H1 (cell line): ENCODE data around the gene SPTB. TPM values are rescaled to one million over a fixed set of nuclear protein-coding genes. Genes with fewer than 3 reads are reported as not detected.

Experiments used
- CTCF ChIA-PET: fragments of 300-600 bp; sonication (Branson Sonifier 250); formaldehyde crosslinking; loops from one replicate; lab custom pipeline; 2021; ENCODE audit not compliant: partially characterized antibody; lab: Charles Lee
- POLR2A ChIA-PET: fragments of 300-600 bp; sonication (Branson Sonifier 250); formaldehyde crosslinking; loops from one replicate; lab custom pipeline; 2021; ENCODE audit warnings: inconsistent platforms; ENCODE audit not compliant: partially characterized antibody; lab: Charles Lee
- DNase-seq, 2 experiments: peaks; one replicate each; pipeline versions ENCODE4 v3.0.0 to v3.0.0-alpha.2; 2010 to 2022; ENCODE audit warnings: low spot score in 2 of 2, low read depth in 1 of 2, mixed read lengths in 1 of 2
- FAIRE-seq: peaks from 2 replicates; lab custom pipeline; 2011; peaks lifted over from hg19 to GRCh38; lab: Jason Lieb, UNC
- H2AFZ ChIP-seq: 2 replicates; pipeline ENCODE4 v1.8.1; 2012; ENCODE audit warnings: low read length, inconsistent platforms
- H2AK5ac ChIP-seq: 2 replicates; pipeline ENCODE4 v1.6.1; 2013; ENCODE audit warnings: low read depth, low read length
- H2BK120ac ChIP-seq: replicated peaks from 2 replicates; pipeline ENCODE3; 2013; ENCODE audit warnings: low read depth, low read length, inconsistent platforms
- H2BK12ac ChIP-seq: 2 replicates; pipeline ENCODE4 v1.6.1; 2013; ENCODE audit warnings: low read depth, low read length
- H2BK15ac ChIP-seq: 2 replicates; pipeline ENCODE4 v1.6.1; 2013; ENCODE audit warnings: low read length
- H2BK20ac ChIP-seq: 2 replicates; pipeline ENCODE4 v1.6.1; 2013; ENCODE audit warnings: low read length
- H2BK5ac ChIP-seq: 2 replicates; pipeline ENCODE4 v1.6.1; 2013; ENCODE audit warnings: low read depth, low read length
- H3K14ac ChIP-seq: 2 replicates; pipeline ENCODE4 v1.6.1; 2013; ENCODE audit warnings: inconsistent platforms; ENCODE audit not compliant: insufficient read length
- H3K18ac ChIP-seq: 2 replicates; pipeline ENCODE4 v1.6.1; 2013; ENCODE audit warnings: low read length; ENCODE audit errors: extremely low read depth
- H3K23ac ChIP-seq: 2 replicates; pipeline ENCODE4 v1.6.1; 2013; ENCODE audit warnings: inconsistent platforms; ENCODE audit not compliant: insufficient read length
- H3K23me2 ChIP-seq: 2 replicates; pipeline ENCODE4 v1.6.1; 2013; ENCODE audit warnings: low read depth, low read length
- H3K27ac ChIP-seq: 2 replicates; pipeline ENCODE4 v1.6.1; 2011; ENCODE audit warnings: low read depth, low read length, inconsistent platforms
- H3K27me3 ChIP-seq, 4 experiments: replicated peaks in 1 of 4; 1 replicate in 1 of 4; 2 replicates in 3 of 4; pipeline versions ENCODE4 v1.6.1 to v1.8.1; 2011 to 2013; ENCODE audit warnings: low read length in 3 of 4, mild to moderate bottlenecking in 3 of 4, inconsistent platforms in 2 of 4, mixed read lengths in 2 of 4, moderate library complexity in 1 of 4; ENCODE audit not compliant: control insufficient read depth in 3 of 4, insufficient read depth in 3 of 4; ENCODE audit errors: extremely low read depth in 1 of 4
- H3K36me3 ChIP-seq, 4 experiments: 2 replicates each; pipeline versions ENCODE4 v1.6.1 to v1.8.1; 2011 to 2013; ENCODE audit warnings: mild to moderate bottlenecking in 4 of 4, low read length in 3 of 4, moderate library complexity in 2 of 4, control low read depth in 1 of 4, inconsistent platforms in 1 of 4; ENCODE audit not compliant: insufficient read depth in 4 of 4, control insufficient read depth in 2 of 4
- H3K4ac ChIP-seq: replicated peaks from 2 replicates; pipeline ENCODE3; 2013; ENCODE audit warnings: low read length, low read depth, mixed read lengths, inconsistent platforms; ENCODE audit not compliant: insufficient read length
- H3K4me1 ChIP-seq, 4 experiments: replicated peaks in 1 of 4; 1 replicate in 1 of 4; 2 replicates in 3 of 4; pipeline versions ENCODE4 v1.6.1 to v1.8.1; 2011 to 2013; ENCODE audit warnings: low read length in 3 of 4, inconsistent platforms in 2 of 4, mixed read lengths in 1 of 4; ENCODE audit not compliant: insufficient read depth in 4 of 4, control insufficient read depth in 3 of 4
- H3K4me2 ChIP-seq, 2 experiments: 2 replicates each; pipeline versions ENCODE4 v1.6.1 to v1.8.1; 2011 to 2013; ENCODE audit warnings: low read depth in 2 of 2, low read length in 2 of 2, control low read depth in 1 of 2, inconsistent platforms in 1 of 2, mild to moderate bottlenecking in 1 of 2; ENCODE audit not compliant: insufficient read depth in 1 of 2
- H3K4me3 ChIP-seq, 4 experiments: fragments of 200-600, 300-600 bp in 1 of 4; sonication (generic), shearing (Covaris generic), sonication (Bioruptor Twin) in 1 of 4; 2 replicates each; pipeline versions ENCODE4 v1.5.1 to v1.8.1; 2011 to 2016; ENCODE audit warnings: low read length in 4 of 4, low read depth in 3 of 4, control low read depth in 2 of 4, inconsistent platforms in 2 of 4, mild to moderate bottlenecking in 2 of 4, mixed read lengths in 1 of 4, moderate library complexity in 1 of 4; ENCODE audit not compliant: insufficient read depth in 2 of 4; ENCODE audit errors: extremely low read depth in 1 of 4
- H3K56ac ChIP-seq: replicated peaks from 2 replicates; pipeline ENCODE3; 2013; ENCODE audit warnings: low read depth, mild to moderate bottlenecking, mixed read lengths, low read length, inconsistent platforms; ENCODE audit not compliant: insufficient read length
- H3K79me1 ChIP-seq: 2 replicates; pipeline ENCODE4 v1.6.1; 2013; ENCODE audit warnings: low read depth, low read length, control low read depth
- H3K79me2 ChIP-seq, 2 experiments: 2 replicates each; pipeline versions ENCODE4 v1.6.1 to v1.8.1; 2012 to 2013; ENCODE audit warnings: low read length in 2 of 2, mild to moderate bottlenecking in 2 of 2, inconsistent platforms in 1 of 2; ENCODE audit not compliant: insufficient read depth in 2 of 2, control insufficient read depth in 1 of 2
- H3K9ac ChIP-seq, 4 experiments: replicated peaks in 1 of 4; 1 replicate in 1 of 4; 2 replicates in 3 of 4; pipeline versions ENCODE4 v1.6.1 to v1.8.1; 2011 to 2013; ENCODE audit warnings: low read depth in 3 of 4, low read length in 3 of 4, control low read depth in 2 of 4, mild to moderate bottlenecking in 2 of 4, moderate library complexity in 2 of 4, inconsistent platforms in 1 of 4; ENCODE audit errors: extremely low read depth in 1 of 4
- H3K9me3 ChIP-seq, 2 experiments: 2 replicates each; pipeline versions ENCODE4 v1.6.1 to v1.8.1; 2012 to 2013; ENCODE audit warnings: mild to moderate bottlenecking in 2 of 2, moderate library complexity in 2 of 2, control low read depth in 1 of 2, inconsistent platforms in 1 of 2, low read depth in 1 of 2, low read length in 1 of 2, mixed read lengths in 1 of 2; ENCODE audit not compliant: insufficient read depth in 2 of 2
- H4K20me1 ChIP-seq, 2 experiments: replicated peaks in 1 of 2; 2 replicates each; pipeline versions ENCODE3 to v1.8.1; 2011 to 2013; ENCODE audit warnings: inconsistent platforms in 2 of 2, low read length in 2 of 2, mild to moderate bottlenecking in 1 of 2; ENCODE audit not compliant: insufficient read depth in 2 of 2, control insufficient read depth in 1 of 2
- H4K5ac ChIP-seq: 2 replicates; pipeline ENCODE4 v1.6.1; 2013; ENCODE audit warnings: low read length, low read depth, mixed read lengths, inconsistent platforms; ENCODE audit not compliant: insufficient read length
- H4K8ac ChIP-seq: 2 replicates; pipeline ENCODE4 v1.8.0; 2013; ENCODE audit warnings: mild to moderate bottlenecking, moderate library complexity, low read length, inconsistent platforms; ENCODE audit not compliant: insufficient read depth; ENCODE audit errors: extremely low read depth
- H4K91ac ChIP-seq: replicated peaks from 2 replicates; pipeline ENCODE3; 2013; ENCODE audit warnings: low read length, mixed read lengths, inconsistent platforms; ENCODE audit not compliant: insufficient read length
- BACH1 ChIP-seq: IDR thresholded peaks from 2 replicates; pipeline ENCODE4 v1.6.1; 2012; ENCODE audit warnings: low read length, improper control_type of control experiment
- BCL11A ChIP-seq, 2 experiments: IDR thresholded peaks; one replicate each; pipeline ENCODE4 v1.6.1; 2011; ENCODE audit warnings: low read depth in 2 of 2, low read length in 2 of 2, mild to moderate bottlenecking in 2 of 2
- BRCA1 ChIP-seq: IDR thresholded peaks from 2 replicates; pipeline ENCODE4 v1.6.1; 2012; ENCODE audit warnings: low read depth, low read length, improper control_type of control experiment
- CBX5 ChIP-seq: fragments of 300-800, 300-1000 bp; sonication (generic); IDR thresholded peaks from 2 replicates; pipeline ENCODE4 v1.7.1; 2016; ENCODE audit warnings: antibody characterized with exemption, low read length, low read depth
- CEBPB ChIP-seq: IDR thresholded peaks from 2 replicates; pipeline ENCODE4 v1.6.1; 2012; ENCODE audit warnings: low read depth, low read length
- EP300 ChIP-seq, 2 experiments: IDR thresholded peaks; 1 replicate in 1 of 2; 2 replicates in 1 of 2; pipeline ENCODE4 v1.6.1; 2011 to 2012; ENCODE audit warnings: low read depth in 2 of 2, low read length in 2 of 2, mild to moderate bottlenecking in 2 of 2, borderline replicate concordance in 1 of 2, inconsistent platforms in 1 of 2, moderate library complexity in 1 of 2
- GABPA ChIP-seq: IDR thresholded peaks from 2 replicates; pipeline ENCODE4 v1.6.1; 2011; ENCODE audit warnings: mild to moderate bottlenecking, low read length, moderate library complexity, borderline replicate concordance; ENCODE audit not compliant: insufficient read depth
- PHF8 ChIP-seq: fragments of 200-600 bp; sonication (generic); conservative IDR thresholded peaks from 2 replicates; pipeline ENCODE4 v1.7.1; 2012; ENCODE audit warnings: low read depth, mild to moderate bottlenecking, inconsistent platforms, low read length, moderate library complexity
- SAP30 ChIP-seq: fragments of 300-600 bp; sonication (generic); IDR thresholded peaks from 2 replicates; pipeline ENCODE4 v1.7.1; 2012; ENCODE audit warnings: low read length, moderate library complexity, mild to moderate bottlenecking, inconsistent platforms; ENCODE audit not compliant: insufficient read depth, insufficient replicate concordance
- SUZ12 ChIP-seq: fragments of 200-600 bp; sonication (generic); IDR thresholded peaks from 2 replicates; pipeline ENCODE4 v1.6.1; 2012; ENCODE audit warnings: mild to moderate bottlenecking, inconsistent platforms, low read length, moderate library complexity, mixed read lengths
- WGBS, 2 experiments: shearing (Covaris generic) in 1 of 2; methylation state at CpG; one replicate each; pipeline versions ENCODE4 v1.1.6 to v1.1.7; 2013 to 2015; ENCODE audit warnings: low lambda C conversion rate in 2 of 2, mixed read lengths in 2 of 2, inconsistent platforms in 1 of 2, low coverage in 1 of 2, missing lambda C conversion rate in 1 of 2; ENCODE audit not compliant: insufficient replicate concordance in 2 of 2, insufficient coverage in 1 of 2, insufficient read length in 1 of 2; ENCODE audit errors: extremely low coverage in 1 of 2, missing lambda C conversion rate in 1 of 2; 5-methylcytosine and 5-hydroxymethylcytosine counted together
- polyA plus RNA-seq, 7 experiments: library from polyadenylated mRNA; depleted of rRNA in 3 of 7; stranded (reverse) in 5 of 7; unstranded in 2 of 7; fragments of >200 nt in 5 of 7; fragments of 200-250 nt in 2 of 7; gene quantifications; 1 replicate in 5 of 7; 2 replicates in 1 of 7; 4 replicates in 1 of 7; pipeline versions ENCODE4 v1.2.1 to v1.2.3, GENCODE V29; 2011 to 2013; ENCODE audit warnings: missing spikeins in 2 of 7, mixed read lengths in 2 of 7
- total RNA-seq: library from RNA; stranded (reverse); fragmentation: NEBNext Ultra II Directional; extraction: Animal tissue kit (Norgen Biotek cat#: 25700); gene quantifications from 2 replicates; pipeline ENCODE4 v1.2.1, GENCODE V29; 2021
- TF ChIP-seq, protein P1 (sequence below): IDR thresholded peaks from 2 replicates; pipeline ENCODE4 v1.6.1; 2011; ENCODE audit warnings: low read length, improper control_type of control experiment

Gene SPTB
- total and polyA plus RNA-seq, 2 of the 8 experiments (the other 6 are each of a cell fraction or from before 2014, with no cell fraction given), result 0.30 to 2.4 TPM

DNA sequence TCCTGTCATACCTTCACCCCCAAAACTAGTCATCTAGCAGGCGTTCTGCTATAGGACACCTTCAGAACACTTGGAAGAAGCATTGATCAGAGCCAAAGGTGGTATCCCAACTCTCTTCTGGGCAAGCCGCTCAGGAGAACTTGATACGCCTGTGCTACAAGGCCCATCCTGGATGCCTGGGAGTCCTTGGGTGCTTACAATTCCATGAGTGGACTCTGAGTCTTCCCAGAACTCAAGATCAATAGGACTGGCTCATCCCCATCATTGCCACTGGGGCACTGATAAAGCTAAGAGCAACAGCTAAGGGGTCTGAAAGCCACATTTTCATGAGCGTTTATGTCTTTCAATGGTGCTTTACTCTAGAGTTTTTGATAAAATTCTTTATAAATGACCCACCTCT, 1.9 kb downstream of the SPTB start:
- H3K27me3 ChIP-seq, result peaks cover 0 to 34% (median 24%) of the 10 kb centered on the region in 4 experiments; a peak in 6 of 7 replicates
- H3K27ac ChIP-seq, result no peak overlapping the region
- no peak for TF ChIP-seq CEBPB
- no peak for TF ChIP-seq GABPA
- TF ChIP-seq BACH1, result no peak
- TF ChIP-seq CBX5, result no peak
- no peak for TF ChIP-seq PHF8
- no peak for TF ChIP-seq BCL11A (IDR thresholded peaks at IDR 0.05; ENCODE audit: low read depth in 2 of 2, low read length in 2 of 2)
- TF ChIP-seq, protein P1, sequence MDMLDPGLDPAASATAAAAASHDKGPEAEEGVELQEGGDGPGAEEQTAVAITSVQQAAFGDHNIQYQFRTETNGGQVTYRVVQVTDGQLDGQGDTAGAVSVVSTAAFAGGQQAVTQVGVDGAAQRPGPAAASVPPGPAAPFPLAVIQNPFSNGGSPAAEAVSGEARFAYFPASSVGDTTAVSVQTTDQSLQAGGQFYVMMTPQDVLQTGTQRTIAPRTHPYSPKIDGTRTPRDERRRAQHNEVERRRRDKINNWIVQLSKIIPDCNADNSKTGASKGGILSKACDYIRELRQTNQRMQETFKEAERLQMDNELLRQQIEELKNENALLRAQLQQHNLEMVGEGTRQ, result no peak
- no peak for TF ChIP-seq SAP30
- TF ChIP-seq BRCA1, result no peak
- TF ChIP-seq SUZ12, result no peak
- TF ChIP-seq EP300 (IDR thresholded peaks at IDR 0.05; ENCODE audit: borderline replicate concordance in 1 of 2, low read depth in 2 of 2, low read length in 2 of 2), result no peak
- H3K4me2 ChIP-seq, result no peak overlapping the region; a peak in 1 of 4 replicates
- H3K23ac ChIP-seq, result no peak overlapping the region
- H4K20me1 ChIP-seq, result no peaks in the 10 kb centered on the region
- H3K4me1 ChIP-seq, result peaks cover 0 to 3% (median 1%) of the 10 kb centered on the region in 4 experiments; a peak in 5 of 7 replicates
- no peak overlapping the region for H2AK5ac ChIP-seq
- no peak overlapping the region for H4K91ac ChIP-seq
- H3K36me3 ChIP-seq, result no peaks in the 10 kb centered on the region
- H2BK12ac ChIP-seq, result no peak overlapping the region
- H4K5ac ChIP-seq, result no peak overlapping the region
- WGBS, 2 experiments, result 79% methylated on average over 4 of the region's 4 CpGs; no CpG with 5 or more reads in 1 of the 2 experiments
- no peak overlapping the region for H3K14ac ChIP-seq
- H2BK20ac ChIP-seq, result no peak overlapping the region
- no peaks in the 10 kb centered on the region for H3K9me3 ChIP-seq
- no peak overlapping the region for H2BK5ac ChIP-seq
- no peak overlapping the region for H3K56ac ChIP-seq
- H3K9ac ChIP-seq, result no peak overlapping the region
- no peak overlapping the region for H4K8ac ChIP-seq
- no peak overlapping the region for H3K18ac ChIP-seq
- H2BK15ac ChIP-seq, result no peak overlapping the region
- H2AFZ ChIP-seq, result no peak overlapping the region
- no peak overlapping the region for H3K4me3 ChIP-seq
- peaks cover 8% of the 10 kb centered on the region; the same call in 1 of the 2 replicates for H3K23me2 ChIP-seq
- no peak overlapping the region for H2BK120ac ChIP-seq
- ChIA-PET POLR2A (interaction anchor here (0.9 kb wide), 1 partner anchor 13 kb away, joined by 3 read pairs; no protein-coding TSS in a partner anchor), CTCF (interaction anchor here (0.7 to 9.1 kb wide), 20 partner anchors 11 to 116 kb away, joined by 3 to 97 read pairs (median 4); no protein-coding TSS in a partner anchor)
- DNase-seq (no peak), FAIRE-seq (no peak)
- H3K4ac ChIP-seq, result no peak overlapping the region
- no peaks in the 10 kb centered on the region for H3K79me1 ChIP-seq
- H3K79me2 ChIP-seq, result no peaks in the 10 kb centered on the region
